ENCODE data around the gene DAZAP2. TPM values are rescaled to one million over a fixed set of nuclear protein-coding genes. Genes with fewer than 3 reads are reported as not detected.
A peak's percentile ranks its signal among the peaks of the same experiment; 100 is the strongest.

Gene DAZAP2
- polyA plus RNA-seq (ENCODE audit: insufficient read length in 4 of 4) = 100 to 1,000 TPM; 253 to 341 (median 269) TPM

DNA sequence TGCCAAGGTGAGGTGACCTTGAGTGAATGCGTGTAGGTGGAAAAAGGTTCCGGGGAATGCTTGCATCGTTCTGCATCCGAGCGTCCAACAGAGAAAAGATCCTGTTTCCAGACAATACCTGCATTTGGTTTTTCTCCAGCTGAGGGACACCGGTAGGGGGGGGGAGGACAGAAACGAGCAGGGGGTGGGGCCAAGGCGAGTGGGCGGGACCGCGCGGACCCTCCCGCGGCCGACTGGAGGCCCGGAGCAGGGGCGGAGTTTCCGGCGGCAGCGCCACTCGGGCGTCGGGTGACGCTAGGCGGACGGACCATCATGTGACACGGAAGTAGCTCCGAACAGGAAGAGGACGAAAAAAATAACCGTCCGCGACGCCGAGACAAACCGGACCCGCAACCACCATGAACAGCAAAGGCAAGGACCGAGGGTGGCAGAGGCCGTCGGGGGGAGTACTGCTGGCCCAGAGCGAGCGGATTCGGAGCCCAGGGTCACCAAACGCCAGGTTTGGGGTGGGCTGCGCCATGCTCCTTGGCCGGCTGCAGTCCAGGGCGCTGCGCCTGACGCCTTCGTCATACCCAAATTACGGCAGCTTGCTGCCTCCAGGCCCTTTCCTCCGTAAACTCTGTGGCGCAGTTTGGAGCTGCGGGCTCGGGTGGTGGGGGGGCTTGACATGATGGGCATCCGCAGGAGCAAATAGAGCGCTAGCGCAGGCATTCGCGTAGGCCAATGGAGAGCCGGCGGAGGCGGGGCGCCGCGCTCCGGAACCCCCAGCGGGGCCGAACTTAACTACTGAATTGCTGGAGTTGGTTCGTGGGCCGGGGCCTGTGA lies at the start of gene DAZAP2:
DAZAP2 (plus strand) TSS at position 317 of the 825 bp plus-strand sequence; CDS start at position 399, 82 bp downstream.
- peak; percentile 84 to 91 (median 90) for DNase-seq (ENCODE audit: low read depth in 4 of 4, low spot score in 2 of 4)

- DNase-seq (ENCODE audit: low read depth in 4 of 4, low spot score in 2 of 4) = no peak
These were observed 48.8 kb upstream of the DAZAP2 start for GRCh38 chr12:51189790-51190355.

DNA sequence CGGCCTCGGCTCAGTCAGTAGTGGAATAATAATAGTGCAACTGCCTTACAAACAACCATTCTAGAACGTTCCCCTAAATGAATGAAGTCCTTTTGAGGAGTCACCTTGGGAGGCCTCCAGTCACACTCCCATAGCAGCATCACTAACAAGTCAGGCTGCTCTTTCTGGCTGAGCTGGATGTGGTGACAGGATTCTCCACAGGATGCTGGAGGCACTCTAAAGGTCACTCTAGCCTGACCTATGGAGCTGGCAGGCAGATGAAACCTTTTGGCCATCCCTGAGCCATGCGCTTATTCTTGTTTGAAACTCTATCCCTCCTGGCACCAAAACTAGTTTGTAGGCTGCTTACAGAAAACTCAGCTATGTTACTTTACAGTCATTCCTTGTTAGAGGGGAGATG lies 47.8 kb upstream of the DAZAP2 start:
- no peak for DNase-seq (ENCODE audit: low read depth in 4 of 4, low spot score in 2 of 4)

DNA sequence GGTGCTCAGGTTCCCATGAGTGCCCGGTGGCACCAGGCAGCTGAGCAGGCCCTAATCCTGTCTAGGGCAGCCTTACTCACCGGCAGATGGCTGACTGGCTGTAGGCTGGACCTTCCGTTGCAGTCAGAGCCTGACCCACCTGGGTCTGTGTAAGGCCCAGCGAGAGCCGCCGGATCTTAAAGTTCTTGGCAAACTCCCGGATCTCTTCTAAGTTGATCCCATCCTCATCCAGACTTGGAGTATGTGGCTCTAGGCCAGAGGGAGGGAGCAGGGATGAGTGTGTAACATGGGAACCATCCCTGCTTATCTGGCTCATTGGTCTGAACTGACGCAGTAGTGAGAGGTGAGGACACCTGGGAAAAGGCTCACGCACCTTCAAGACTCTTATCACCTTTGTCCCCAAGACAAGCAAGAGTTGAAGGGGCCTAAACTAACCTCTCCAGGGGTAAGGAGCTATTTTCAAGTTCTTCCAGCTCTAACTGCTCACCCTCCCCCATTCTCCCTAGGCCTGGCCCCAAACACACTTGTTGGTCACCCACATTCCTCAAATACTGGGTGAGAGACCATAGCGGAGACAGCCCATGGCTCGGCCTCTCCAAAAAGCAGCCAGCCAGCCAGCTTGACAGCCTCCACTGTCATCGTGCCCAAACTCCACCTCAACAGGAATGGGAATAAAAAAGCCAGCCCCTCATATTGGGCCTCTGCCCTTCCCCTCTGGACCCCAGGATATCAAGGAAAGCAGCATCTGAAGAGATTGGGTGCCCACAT lies 46.9 kb upstream of the DAZAP2 start:
- no peak for DNase-seq (ENCODE audit: low read depth in 4 of 4, low spot score in 2 of 4)

DNA sequence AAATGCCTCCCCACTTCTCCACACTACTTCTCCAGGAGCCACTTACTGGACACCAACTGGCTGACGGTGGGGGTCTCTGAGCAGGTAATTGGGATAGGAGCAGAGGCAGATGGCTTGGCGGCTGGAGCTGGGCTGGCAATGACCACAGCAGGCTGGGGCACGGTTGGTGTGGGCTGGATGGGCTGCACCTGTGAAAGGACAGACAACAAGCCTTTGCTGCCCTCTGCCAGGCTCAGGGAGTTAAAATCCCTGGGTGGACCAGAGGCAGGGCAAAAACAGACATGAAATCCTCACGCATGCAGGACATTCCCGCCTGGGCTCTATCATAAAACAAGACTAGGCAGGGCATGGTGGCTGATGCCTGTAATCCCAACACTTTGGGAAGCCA lies 46.3 kb upstream of the DAZAP2 start:
- no peak for DNase-seq (ENCODE audit: low read depth in 4 of 4, low spot score in 2 of 4)

DNA sequence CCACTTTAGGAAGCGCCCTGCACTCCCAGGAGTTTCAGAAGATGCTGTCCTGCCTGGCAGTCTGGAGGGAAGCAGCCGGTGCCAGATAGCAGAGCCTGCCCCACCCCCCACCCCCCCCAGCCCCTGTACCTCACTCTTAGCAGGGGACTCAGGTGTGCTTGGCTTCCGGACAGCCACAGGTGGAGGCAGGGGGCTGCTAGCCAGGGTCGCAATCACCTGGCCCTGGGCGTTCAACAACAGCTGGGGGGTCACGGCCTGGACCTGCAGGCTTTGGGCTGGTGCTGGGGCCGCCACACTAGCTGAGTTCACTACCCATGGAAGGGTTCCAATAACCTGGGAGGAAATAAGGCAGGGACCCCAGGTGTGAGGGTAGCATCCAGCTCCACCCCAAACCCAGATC lies 42.8 kb upstream of the DAZAP2 start:
- no peak for DNase-seq (ENCODE audit: low read depth in 4 of 4, low spot score in 2 of 4)

- DNase-seq (ENCODE audit: low read depth in 4 of 4, low spot score in 2 of 4) = no peak
These were observed 42.1 kb upstream of the DAZAP2 start for GRCh38 chr12:51196547-51196946.

- no peak for DNase-seq (ENCODE audit: low read depth in 4 of 4, low spot score in 2 of 4)
These were observed 40.7 kb upstream of the DAZAP2 start for GRCh38 chr12:51197736-51198567.

GRCh38 chr12:51198568-51199365 lies 39.9 kb upstream of the DAZAP2 start:
- DNase-seq (ENCODE audit: low read depth in 4 of 4, low spot score in 2 of 4) = no peak

GRCh38 chr12:51199366-51199945 lies 39.2 kb upstream of the DAZAP2 start:
- no peak for DNase-seq (ENCODE audit: low read depth in 4 of 4, low spot score in 2 of 4)

- no peak for DNase-seq (ENCODE audit: low read depth in 4 of 4, low spot score in 2 of 4)
These were observed 38.5 kb upstream of the DAZAP2 start for GRCh38 chr12:51200156-51200555.

- no peak for DNase-seq (ENCODE audit: low read depth in 4 of 4, low spot score in 2 of 4)
These were observed 37.8 kb upstream of the DAZAP2 start for GRCh38 chr12:51200806-51201205.

DNA sequence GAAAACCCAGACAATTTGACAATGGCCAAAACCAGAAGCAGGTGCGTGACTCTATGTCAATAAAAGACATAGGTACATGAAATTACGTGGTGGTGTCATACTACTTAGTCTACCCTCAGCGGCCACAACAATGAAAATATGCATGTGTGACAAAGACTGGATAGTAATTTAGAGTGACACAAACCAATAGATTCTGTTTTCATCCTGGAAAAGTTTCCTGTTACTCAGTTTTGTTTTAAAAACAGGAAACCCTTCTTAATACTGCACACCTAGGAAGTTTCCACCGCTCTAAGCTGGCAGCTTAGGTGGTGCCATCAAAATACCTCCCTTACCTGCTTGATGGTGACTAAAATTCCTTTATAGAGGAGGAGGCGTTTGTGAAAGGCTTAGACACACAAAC lies 35.9 kb upstream of the DAZAP2 start:
- no peak for DNase-seq (ENCODE audit: low read depth in 4 of 4, low spot score in 2 of 4)

GRCh38 chr12:51205350-51205749 lies 33.3 kb upstream of the DAZAP2 start:
- DNase-seq (ENCODE audit: low read depth in 4 of 4, low spot score in 2 of 4) = no peak

DNA sequence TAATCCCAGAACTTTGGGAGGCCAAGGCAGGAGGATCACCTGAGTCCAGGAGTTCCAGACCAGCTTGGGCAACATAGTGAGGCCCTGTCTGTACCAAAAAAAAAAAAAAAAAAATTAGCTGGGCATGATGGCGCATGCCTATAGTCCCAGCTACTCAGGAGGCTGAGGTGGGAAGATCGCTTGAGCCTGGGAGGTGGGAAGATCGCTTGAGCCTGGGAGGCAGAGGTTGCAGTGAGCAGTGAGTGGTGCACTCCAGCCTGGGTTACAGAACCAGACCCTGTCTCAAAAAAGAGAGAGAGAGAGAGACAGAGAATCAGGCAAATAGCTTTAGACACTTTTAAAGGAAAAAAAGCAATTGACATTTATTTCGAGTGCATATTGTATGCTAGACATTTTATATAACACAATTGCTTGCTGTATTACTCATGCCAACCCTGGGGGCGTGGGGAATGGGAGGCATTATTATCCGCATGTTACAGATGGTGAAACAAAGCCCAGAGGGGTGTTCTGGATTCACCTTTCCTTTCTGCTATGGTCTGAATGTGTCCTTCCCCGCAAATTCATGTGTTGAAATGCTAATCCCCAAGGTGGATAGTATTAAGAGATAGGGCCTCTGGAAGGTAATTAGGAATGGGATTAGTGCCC lies 30.5 kb upstream of the DAZAP2 start:
- no peak for DNase-seq (ENCODE audit: low read depth in 4 of 4, low spot score in 2 of 4)

- no peak for DNase-seq (ENCODE audit: low read depth in 4 of 4, low spot score in 2 of 4)
These were observed 29.4 kb upstream of the DAZAP2 start for GRCh38 chr12:51209259-51209658.

- DNase-seq (ENCODE audit: low read depth in 4 of 4, low spot score in 2 of 4) = no peak
These were observed 27.8 kb upstream of the DAZAP2 start for GRCh38 chr12:51210690-51211395.

GRCh38 chr12:51214895-51215294 lies 23.7 kb upstream of the DAZAP2 start:
- DNase-seq (ENCODE audit: low read depth in 4 of 4, low spot score in 2 of 4) = no peak
